Measurements from ENCODE around the gene B4GALT5.
A peak's percentile ranks its signal among the peaks of the same experiment; 100 is the strongest.

The B4GALT5 gene

GRCh38 chr20:49595811-49596561, 117.7 kb downstream of the B4GALT5 start:
- H3K27ac ChIP-seq, result no peak overlapping the region
- no peak for DNase-seq (ENCODE audit: low spot score)
- POLR2A ChIA-PET (ENCODE audit: low non-redundant PET), result no interaction called here
- CTCF ChIA-PET, result interaction anchor here (0.5 to 2.3 kb wide), 4 partner anchors 9 to 489 kb away, joined by 3 to 9 read pairs (median 4); no protein-coding TSS in a partner anchor
- no peak for TF ChIP-seq CTCF (conservative IDR thresholded peaks at IDR 0.05; ENCODE audit: low read depth)

- ChIA-PET POLR2A (ENCODE audit: low non-redundant PET) (no interaction called here), CTCF (interaction anchor here (0.5 to 2.3 kb wide), 4 partner anchors 10 to 490 kb away, joined by 3 to 9 read pairs (median 4); no protein-coding TSS in a partner anchor)
- TF ChIP-seq CTCF (conservative IDR thresholded peaks at IDR 0.05; ENCODE audit: low read depth), result no peak
- no peak overlapping the region for H3K27ac ChIP-seq
- no peak for DNase-seq (ENCODE audit: low spot score)
Observed at GRCh38 chr20:49595346-49595745, 118.3 kb downstream of the B4GALT5 start.

- CTCF ChIA-PET, result interaction anchor here (1.1 to 2.3 kb wide), 3 partner anchors 14 to 135 kb away, joined by 3 to 9 read pairs (median 3); no protein-coding TSS in a partner anchor
- no peak for DNase-seq (ENCODE audit: low spot score)
- POLR2A ChIA-PET (ENCODE audit: low non-redundant PET), result no interaction called here
Observed at GRCh38 chr20:49594931-49595315, 118.8 kb downstream of the B4GALT5 start.

GRCh38 chr20:49594143-49594930, 119.3 kb downstream of the B4GALT5 start:
- no peak for DNase-seq (ENCODE audit: low spot score)
- 0 out of 2 replicates have a peak overlapping the region, but pooled peaks have one; percentile 5 for H3K27ac ChIP-seq
- ChIA-PET CTCF (interaction anchor here (0.5 to 1.1 kb wide), 4 partner anchors 14 to 134 kb away, joined by 3 to 5 read pairs (median 3); no protein-coding TSS in a partner anchor), POLR2A (ENCODE audit: low non-redundant PET) (no interaction called here)
- no peak for TF ChIP-seq CTCF (conservative IDR thresholded peaks at IDR 0.05; ENCODE audit: low read depth)

More at GRCh38 chr20:49594931-49595315, 118.8 kb downstream of the B4GALT5 start:
- H3K27ac ChIP-seq, result no peak overlapping the region
- no peak for TF ChIP-seq CTCF (conservative IDR thresholded peaks at IDR 0.05; ENCODE audit: low read depth)

GRCh38 chr20:49593466-49594142, 120.1 kb downstream of the B4GALT5 start:
- CTCF ChIA-PET, result interaction anchor here (0.5 to 1.1 kb wide), 2 partner anchors 15 to 36 kb away, joined by 3 to 5 read pairs; no protein-coding TSS in a partner anchor
- TF ChIP-seq CTCF (conservative IDR thresholded peaks at IDR 0.05; ENCODE audit: low read depth), result no peak
- 0 out of 2 replicates have a peak overlapping the region, but pooled peaks have one; percentile 5 for H3K27ac ChIP-seq
- POLR2A ChIA-PET (ENCODE audit: low non-redundant PET), result no interaction called here
- DNase-seq (ENCODE audit: low spot score), result no peak

GRCh38 chr20:49592120-49592519, 121.6 kb downstream of the B4GALT5 start:
- ChIA-PET CTCF (interaction anchor here (0.6 kb wide), 1 partner anchor 296 kb away, joined by 4 read pairs; no protein-coding TSS in a partner anchor), POLR2A (ENCODE audit: low non-redundant PET) (no interaction called here)
- no peak for TF ChIP-seq CTCF (conservative IDR thresholded peaks at IDR 0.05; ENCODE audit: low read depth)
- no peak overlapping the region for H3K27ac ChIP-seq
- DNase-seq (ENCODE audit: low spot score), result no peak

Data from RWPE1 (cell line).